Measurements from ENCODE around the gene TRPT1. TPM values are rescaled to one million over a fixed set of nuclear protein-coding genes. Genes with fewer than 3 reads are reported as not detected.
A peak's percentile ranks its signal among the peaks of the same experiment; 100 is the strongest.

The TRPT1 gene
- total RNA-seq, 3 donors from 2014 or later (not counting 1 experiment from before 2014, with no cell fraction given), result 22.7 to 30.8 (median 28.5) TPM

DNA sequence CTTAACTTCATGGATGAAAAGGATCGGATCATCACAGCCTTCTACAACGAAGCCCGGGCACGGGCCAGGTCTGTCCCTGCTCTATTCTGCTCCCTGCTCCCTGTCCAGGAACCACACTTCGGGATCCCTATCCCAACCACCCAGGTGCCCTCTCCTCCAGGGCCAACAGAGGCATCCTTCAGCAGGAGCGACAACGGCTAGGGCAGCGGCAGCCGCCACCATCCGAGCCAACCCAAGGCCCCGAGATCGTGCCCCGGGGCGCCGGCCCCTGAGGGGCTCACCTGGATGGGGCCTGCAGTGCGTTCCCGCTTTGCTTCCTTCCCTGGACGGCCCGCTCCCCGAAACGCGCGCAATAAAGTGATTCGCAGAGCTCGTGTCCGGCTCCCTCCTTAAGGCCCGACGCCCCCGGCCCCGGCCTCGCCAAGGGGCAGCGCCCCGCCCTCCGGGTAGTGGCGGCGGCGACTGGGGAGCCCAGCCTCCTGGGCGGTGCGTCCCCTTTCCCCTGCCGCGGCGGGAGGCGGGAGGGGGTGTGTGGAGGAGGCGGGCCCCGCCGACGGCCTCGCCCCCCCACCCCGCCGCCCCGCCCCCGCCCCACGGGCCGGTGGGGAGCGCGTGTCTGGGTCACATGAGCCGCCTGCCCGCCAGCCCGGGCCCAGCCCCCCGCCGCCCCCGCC is 8.1 kb upstream of the TRPT1 start, which contains the start of gene VEGFB:
VEGFB (plus strand) TSS at position 672 of the 674 bp plus-strand sequence. CDS start 250 bp downstream, outside the sequence.
- intact Hi-C loops (cut with micrococcal nuclease), result no loop called here
- H3K36me3 ChIP-seq (ENCODE audit: control insufficient read depth, insufficient read depth, low read length), result peaks cover 5% of the 10 kb centered on the region
- H3K4me1 Mint-ChIP-seq, result peaks cover 13 to 33% of the 10 kb centered on the region in 2 donors
- peak within 1 kb of the TSS; percentile 84 for H3K4me3 Mint-ChIP-seq
- WGBS (ENCODE audit: insufficient coverage), result 8% methylated on average over 58 of the region's 62 CpGs
- peaks cover 67% of the 10 kb centered on the region for H3K4me1 ChIP-seq (ENCODE audit: control insufficient read depth, insufficient read depth, low read length)
- DNase-seq (peak; percentile 61 to 84), ATAC-seq (peak; percentile 58 to 77 (median 70))
- peak within 1 kb of the TSS; percentile 53 for H3K4me3 ChIP-seq (ENCODE audit: low read length)
- no peaks in the 10 kb centered on the region for H3K9me3 ChIP-seq (ENCODE audit: control insufficient read depth, insufficient read depth, low read length)
- H3K27ac Mint-ChIP-seq, result peak within 1 kb of the TSS; percentile 65 to 93
- no peaks in the 10 kb centered on the region for H3K27me3 ChIP-seq (ENCODE audit: control insufficient read depth, insufficient read depth, low read length)
- TF ChIP-seq, protein P1, sequence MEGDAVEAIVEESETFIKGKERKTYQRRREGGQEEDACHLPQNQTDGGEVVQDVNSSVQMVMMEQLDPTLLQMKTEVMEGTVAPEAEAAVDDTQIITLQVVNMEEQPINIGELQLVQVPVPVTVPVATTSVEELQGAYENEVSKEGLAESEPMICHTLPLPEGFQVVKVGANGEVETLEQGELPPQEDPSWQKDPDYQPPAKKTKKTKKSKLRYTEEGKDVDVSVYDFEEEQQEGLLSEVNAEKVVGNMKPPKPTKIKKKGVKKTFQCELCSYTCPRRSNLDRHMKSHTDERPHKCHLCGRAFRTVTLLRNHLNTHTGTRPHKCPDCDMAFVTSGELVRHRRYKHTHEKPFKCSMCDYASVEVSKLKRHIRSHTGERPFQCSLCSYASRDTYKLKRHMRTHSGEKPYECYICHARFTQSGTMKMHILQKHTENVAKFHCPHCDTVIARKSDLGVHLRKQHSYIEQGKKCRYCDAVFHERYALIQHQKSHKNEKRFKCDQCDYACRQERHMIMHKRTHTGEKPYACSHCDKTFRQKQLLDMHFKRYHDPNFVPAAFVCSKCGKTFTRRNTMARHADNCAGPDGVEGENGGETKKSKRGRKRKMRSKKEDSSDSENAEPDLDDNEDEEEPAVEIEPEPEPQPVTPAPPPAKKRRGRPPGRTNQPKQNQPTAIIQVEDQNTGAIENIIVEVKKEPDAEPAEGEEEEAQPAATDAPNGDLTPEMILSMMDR (IDR thresholded peaks at IDR 0.05), result no peak
- peak within 1 kb of the TSS; percentile 53 for H3K27ac ChIP-seq (ENCODE audit: low read length)
- no peaks in the 10 kb centered on the region for H3K36me3 Mint-ChIP-seq
- no peaks in the 10 kb centered on the region for H3K9me3 Mint-ChIP-seq
- no peaks in the 10 kb centered on the region for H3K27me3 Mint-ChIP-seq (ENCODE audit: low read depth in 2 of 2)

DNA sequence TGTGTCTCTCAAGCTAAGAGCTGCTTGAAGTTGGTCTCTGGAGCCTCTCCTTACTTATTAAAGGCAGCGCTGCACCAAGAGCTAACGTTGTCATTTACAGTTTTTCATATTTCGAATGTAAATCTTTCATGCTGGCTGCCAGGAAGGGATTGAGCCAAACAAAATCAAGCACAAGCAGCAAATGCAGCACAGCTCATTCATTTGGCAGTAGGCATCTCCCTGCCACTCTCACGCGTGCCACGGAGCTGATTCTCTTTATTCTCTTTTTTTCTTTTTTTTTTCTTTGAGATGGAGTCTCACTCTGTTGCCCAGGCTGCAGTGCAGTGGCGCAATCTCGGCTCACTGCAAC is 7.0 kb upstream of the TRPT1 start:
- no peaks in the 10 kb centered on the region for H3K9me3 Mint-ChIP-seq
- Histone ChIP-seq H3K9me3 (ENCODE audit: control insufficient read depth, insufficient read depth, low read length) (no peaks in the 10 kb centered on the region), H3K4me1 (ENCODE audit: control insufficient read depth, insufficient read depth, low read length) (peaks cover 59% of the 10 kb centered on the region), H3K4me3 (ENCODE audit: low read length) (no peak overlapping the region), H3K36me3 (ENCODE audit: control insufficient read depth, insufficient read depth, low read length) (peaks cover 5% of the 10 kb centered on the region), H3K27ac (ENCODE audit: low read length) (no peak overlapping the region), H3K27me3 (ENCODE audit: control insufficient read depth, insufficient read depth, low read length) (no peaks in the 10 kb centered on the region)
- peak overlapping the region; percentile 42 for H3K4me3 Mint-ChIP-seq
- TF ChIP-seq, protein P1 (IDR thresholded peaks at IDR 0.05), result no peak
- no peaks in the 10 kb centered on the region for H3K27me3 Mint-ChIP-seq (ENCODE audit: low read depth in 2 of 2)
- no peak for ATAC-seq
- WGBS (ENCODE audit: insufficient coverage), result 94% methylated on average over 8 of the region's 8 CpGs
- no peak for DNase-seq
- no peaks in the 10 kb centered on the region for H3K36me3 Mint-ChIP-seq
- intact Hi-C loops (cut with micrococcal nuclease), result no loop called here
- H3K27ac Mint-ChIP-seq, result peak overlapping the region; percentile 65 to 93
- peaks cover 13 to 34% of the 10 kb centered on the region in 2 donors for H3K4me1 Mint-ChIP-seq

DNA sequence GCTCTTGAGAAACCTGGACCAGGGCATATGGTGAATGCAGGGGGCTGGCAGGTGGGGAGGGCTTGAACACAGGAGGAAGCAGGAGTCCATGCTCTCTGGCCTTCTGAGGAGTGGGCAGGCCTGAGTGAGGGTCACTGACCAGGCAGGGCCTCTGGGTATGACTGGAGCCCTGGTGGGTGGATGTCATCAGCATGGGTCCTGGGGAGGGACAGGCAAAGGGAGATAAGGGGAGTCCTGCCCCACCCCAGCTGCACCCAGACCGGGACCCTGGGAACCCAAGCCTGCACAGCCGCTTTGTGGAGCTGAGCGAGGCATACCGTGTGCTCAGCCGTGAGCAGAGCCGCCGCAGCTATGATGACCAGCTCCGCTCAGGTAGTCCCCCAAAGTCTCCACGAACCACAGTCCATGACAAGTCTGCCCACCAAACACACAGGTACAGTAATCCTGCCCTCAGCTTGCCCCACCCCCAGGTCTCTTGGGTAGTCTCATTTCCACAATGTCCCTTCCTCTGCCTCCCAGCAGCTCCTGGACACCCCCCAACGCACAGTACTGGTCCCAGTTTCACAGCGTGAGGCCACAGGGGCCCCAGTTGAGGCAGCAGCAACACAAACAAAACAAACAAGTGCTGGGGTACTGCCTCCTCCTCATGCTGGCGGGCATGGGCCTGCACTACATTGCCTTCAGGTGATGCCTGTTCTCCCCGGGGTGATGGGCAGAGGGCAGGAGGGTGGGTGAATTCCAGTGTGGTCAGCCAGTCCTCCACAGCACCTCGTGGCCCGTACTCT is 6.4 kb upstream of the TRPT1 start:
- Mint-ChIP-seq H3K9me3 (no peaks in the 10 kb centered on the region), H3K4me3 (peak overlapping the region; percentile 64), H3K4me1 (peaks cover 15 to 40% of the 10 kb centered on the region in 2 donors), H3K36me3 (no peaks in the 10 kb centered on the region), H3K27me3 (ENCODE audit: low read depth in 2 of 2) (no peaks in the 10 kb centered on the region), H3K27ac (peak overlapping the region; percentile 65 to 93)
- intact Hi-C loops (cut with micrococcal nuclease), result no loop called here
- Histone ChIP-seq H3K9me3 (ENCODE audit: control insufficient read depth, insufficient read depth, low read length) (no peaks in the 10 kb centered on the region), H3K27ac (ENCODE audit: low read length) (no peak overlapping the region), H3K4me1 (ENCODE audit: control insufficient read depth, insufficient read depth, low read length) (peaks cover 57% of the 10 kb centered on the region), H3K36me3 (ENCODE audit: control insufficient read depth, insufficient read depth, low read length) (peaks cover 2% of the 10 kb centered on the region), H3K27me3 (ENCODE audit: control insufficient read depth, insufficient read depth, low read length) (no peaks in the 10 kb centered on the region), H3K4me3 (ENCODE audit: low read length) (no peak overlapping the region)
- 89% methylated on average over 15 of the region's 15 CpGs for WGBS (ENCODE audit: insufficient coverage)
- TF ChIP-seq, protein P1 (IDR thresholded peaks at IDR 0.05), result no peak
- DNase-seq, result peak in 1 of 2 donors; percentile 28
- ATAC-seq, result no peak
